ENCODE measurements around the gene LOC101059915.
"Not testable (repeated sequence)": the region's sequence is repeated elsewhere in the genome, so short reads cannot be mapped to it uniquely, and the experiment has no call there.

The LOC101059915 gene

DNA sequence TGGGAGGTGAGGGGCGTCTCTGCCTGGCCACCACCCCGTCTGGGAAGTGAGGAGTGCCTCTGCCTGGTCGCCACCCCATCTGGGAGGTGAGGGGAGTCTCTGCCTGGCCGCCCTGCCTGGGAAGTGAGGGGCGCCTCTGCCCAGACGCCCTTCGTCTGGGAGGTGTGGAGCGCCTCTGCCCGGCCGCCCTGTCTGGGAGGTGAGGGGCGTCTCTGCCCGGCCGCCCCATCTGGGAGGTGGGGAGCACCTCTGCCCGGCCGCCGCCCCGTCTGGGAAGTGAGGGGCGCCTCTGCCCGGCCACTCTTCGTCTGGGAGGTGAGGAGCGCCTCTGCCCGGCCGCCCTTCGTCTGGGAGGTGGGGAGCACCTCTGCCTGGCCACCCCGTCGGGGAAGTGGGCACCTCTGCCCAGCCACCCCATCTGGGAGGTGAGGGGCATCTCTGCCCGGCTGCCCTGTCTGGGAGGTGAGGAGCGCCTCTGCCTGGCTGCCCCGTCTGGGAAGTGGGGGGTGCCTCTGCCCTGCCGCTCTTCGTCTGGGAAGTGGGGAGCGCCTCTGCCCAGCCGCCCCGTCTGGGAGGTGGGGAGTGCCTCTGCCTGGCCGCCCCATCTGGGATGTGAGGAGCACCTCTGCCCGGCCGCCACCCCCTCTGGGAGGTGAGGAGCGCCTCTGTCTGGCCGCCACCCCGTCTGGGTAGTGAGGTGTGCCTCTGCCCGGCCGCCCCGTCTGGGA is 8.9 kb downstream of the LOC101059915 start:
- not testable (repeated sequence) for DNase-seq

DNA sequence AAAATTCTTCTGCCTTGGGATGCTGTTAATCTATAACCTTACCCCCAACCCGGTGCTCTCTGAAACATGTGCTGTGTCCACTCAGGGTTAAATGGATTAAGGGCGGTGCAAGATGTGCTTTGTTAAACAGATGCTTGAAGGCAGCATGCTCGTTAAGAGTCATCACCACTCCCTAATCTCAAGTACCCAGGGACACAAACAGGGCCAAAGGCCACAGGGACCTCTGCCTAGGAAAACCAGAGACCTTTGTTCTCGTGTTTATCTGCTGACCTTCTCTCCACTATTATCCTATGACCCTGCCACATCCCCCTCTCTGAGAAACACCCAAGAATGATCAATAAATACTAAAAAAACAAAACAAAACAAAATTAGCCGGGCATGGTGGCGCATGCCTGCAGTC is 9.8 kb downstream of the LOC101059915 start:
- DNase-seq, result not testable (repeated sequence)

DNA sequence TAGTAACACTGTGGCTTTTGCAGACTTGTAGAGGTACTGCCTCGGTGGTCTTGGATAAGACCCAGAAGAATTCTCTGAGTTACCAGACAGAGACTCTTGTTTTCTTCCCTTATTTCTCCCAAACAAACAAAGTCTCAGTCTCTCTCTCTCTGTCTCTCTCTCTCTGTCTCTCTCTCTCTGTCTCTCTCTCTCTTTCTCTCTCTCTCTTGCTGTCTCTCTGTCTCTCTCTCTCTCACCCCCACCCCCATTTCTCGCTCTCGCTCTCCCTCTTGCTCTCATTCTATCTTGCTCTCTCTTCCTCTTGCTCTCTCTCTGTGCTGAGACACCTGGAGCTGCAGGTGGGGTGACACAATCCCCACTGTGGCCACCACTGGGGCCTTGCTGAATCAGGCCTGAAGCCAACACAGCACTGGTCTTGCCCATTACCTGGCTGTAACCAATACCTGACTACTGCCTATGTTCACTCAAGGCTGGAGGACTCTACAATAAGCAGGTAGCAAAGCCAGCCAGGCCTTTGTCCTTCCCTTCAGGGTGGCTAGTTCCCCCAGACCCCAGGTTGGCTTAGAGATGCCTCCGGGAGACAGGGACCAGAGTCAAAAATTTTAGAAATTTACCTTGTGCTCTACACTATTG is 12.3 kb downstream of the LOC101059915 start:
- no peak for DNase-seq

DNA sequence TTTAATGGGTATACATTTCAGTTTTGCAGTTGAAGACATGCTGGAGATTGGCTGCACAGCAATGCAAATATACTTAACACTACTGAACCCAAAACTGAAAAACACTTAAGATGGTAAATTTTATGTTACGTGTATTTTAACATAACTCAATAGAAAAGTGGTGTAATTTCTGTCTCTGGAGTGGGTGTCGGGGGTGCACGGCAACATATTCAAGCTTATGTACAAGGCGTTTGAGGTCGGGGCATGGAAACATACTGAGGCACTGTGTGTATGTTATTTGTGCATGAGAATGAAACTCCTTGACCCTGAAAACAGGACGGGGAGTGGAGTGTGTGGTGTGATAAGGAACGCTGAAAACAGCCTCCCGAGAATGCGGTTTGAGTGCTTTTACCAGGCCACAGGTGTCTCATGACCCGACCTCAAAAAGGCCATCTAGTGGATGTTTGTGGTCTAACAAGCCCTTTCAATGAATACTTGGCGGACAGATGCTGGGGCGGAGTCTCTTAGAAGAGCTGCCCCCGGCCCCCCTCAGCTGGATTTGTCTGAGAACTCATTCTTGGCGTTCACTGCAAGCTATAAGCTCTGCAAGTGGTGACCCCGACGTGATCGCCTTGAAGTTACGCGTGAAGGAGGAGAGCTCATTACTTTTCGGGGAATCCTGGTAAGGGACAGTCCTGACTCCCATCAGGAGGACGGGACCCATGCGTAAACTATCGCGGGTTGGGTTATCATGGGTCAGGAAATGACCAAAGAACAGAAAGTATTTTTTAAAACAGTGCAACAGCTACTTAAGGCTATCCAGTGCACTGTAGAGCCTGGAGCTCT is 29.5 kb downstream of the LOC101059915 start:
- not testable (repeated sequence) for DNase-seq

DNA sequence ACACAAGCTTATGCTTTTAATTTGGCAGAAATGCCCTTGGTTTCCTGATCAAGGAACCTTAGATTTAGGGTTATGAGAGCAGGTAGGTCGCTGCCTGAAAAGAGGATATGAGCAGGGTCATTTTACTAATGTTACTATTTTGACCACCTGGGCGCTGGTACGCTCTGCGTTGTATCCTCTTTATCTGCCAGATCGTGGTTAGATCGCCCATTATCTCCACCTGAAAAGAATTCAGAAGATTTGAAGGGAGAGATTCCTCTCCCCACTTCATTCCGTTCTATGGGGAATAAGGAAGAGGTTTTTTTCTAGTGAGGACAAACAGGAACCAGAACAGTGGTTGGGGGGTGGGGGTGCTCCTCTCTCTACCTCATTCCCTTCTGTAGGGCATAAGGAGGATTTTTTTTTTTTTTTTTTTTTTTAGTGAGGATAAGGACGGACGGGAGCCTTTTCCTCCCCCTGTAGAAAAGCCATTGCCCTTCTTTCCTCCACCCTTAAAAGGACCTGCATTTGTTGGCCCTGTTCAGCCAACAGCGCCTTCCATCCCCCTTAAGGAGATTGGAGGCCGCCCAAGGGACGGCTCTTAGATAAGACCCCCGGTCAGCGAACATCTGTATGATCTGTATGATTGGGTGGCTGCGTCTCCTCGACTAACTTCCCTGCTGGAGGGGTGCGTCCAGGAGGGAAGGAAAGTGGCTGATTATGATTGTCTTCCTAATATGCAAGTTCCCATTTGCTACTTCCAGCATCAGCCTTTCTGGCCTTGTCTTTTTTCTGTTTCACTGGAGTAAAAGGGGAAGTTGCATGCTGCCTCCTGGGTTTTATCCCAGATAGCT is 30.3 kb downstream of the LOC101059915 start:
- DNase-seq, result not testable (repeated sequence)

DNA sequence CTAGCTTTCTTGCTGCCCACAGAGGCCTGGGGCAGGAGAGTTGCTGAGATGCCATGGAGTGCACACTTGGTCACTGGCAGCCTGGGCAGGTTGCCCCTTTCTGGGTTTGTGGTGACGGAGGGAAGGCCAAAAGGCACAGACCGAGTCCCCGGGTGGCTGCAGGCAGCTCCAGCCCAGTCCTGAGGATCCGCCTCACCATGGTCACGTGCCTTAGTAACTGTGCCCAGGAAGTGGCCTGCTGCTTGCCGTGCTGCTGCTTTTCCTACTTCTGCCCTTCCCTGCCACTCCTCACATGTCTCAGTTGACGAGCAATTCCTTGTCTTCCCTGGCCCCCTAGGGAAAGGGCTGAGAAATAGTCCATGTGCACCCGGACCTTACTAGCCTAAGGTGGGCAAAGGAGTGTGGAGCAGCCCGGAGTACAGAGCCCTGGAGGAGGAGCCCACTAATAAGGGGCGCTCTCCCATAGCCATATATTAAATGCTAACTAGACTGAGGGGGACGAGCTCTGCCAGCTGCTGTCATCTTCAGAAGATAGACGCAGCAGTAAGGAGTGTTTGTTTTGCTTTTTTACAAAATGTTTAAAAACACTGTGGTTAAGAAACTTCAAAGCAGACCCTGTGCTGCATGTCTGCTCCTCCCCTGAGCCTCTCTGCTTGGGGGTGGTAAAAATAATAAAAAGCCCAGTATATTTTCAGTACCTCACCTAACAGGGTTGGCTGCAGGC is 31.1 kb downstream of the LOC101059915 start:
- DNase-seq, result not testable (repeated sequence)

DNA sequence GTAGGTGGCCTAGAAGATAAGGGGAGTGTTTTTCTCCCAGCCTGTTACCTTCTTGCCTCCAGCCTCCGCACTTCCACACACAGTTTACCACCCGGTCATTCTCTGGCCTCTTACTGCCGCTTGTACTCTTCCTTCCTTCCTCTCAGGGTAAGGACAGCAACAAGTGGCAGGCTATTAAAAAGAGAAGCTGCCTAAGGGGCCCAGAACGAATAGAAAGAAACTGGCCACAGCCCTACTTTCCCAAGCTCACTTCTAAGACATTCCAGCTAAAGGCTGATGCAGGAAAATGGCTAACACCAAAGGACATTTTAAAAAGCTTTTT is 31.6 kb downstream of the LOC101059915 start:
- not testable (repeated sequence) for DNase-seq

DNA sequence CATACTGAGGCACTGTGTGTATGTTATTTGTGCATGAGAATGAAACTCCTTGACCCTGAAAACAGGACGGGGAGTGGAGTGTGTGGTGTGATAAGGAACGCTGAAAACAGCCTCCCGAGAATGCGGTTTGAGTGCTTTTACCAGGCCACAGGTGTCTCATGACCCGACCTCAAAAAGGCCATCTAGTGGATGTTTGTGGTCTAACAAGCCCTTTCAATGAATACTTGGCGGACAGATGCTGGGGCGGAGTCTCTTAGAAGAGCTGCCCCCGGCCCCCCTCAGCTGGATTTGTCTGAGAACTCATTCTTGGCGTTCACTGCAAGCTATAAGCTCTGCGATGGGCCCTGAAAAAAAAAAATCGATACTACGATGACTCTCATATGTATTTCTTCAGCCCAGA is 35.5 kb downstream of the LOC101059915 start:
- DNase-seq, result not testable (repeated sequence)

DNA sequence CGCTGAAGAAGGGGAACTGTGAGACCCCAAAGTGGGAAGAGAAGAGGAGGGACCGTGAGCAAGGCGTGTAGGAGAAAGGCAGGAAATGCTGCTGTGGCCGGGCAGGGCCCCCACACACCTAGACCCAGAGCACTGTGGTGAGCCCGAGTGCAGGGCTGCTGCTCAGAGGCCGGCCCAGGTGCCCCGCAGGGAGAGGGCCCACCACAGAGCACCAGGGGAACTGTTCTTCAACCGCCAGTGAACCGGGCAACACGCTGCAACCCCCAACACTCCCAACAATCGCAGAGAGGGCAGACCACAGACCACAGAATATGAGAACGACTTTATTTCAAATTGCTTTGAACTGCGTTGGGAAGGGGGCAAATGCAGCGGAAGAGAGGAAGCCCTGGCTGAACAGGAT is 46.7 kb downstream of the LOC101059915 start:
- not testable (repeated sequence) for DNase-seq

DNA sequence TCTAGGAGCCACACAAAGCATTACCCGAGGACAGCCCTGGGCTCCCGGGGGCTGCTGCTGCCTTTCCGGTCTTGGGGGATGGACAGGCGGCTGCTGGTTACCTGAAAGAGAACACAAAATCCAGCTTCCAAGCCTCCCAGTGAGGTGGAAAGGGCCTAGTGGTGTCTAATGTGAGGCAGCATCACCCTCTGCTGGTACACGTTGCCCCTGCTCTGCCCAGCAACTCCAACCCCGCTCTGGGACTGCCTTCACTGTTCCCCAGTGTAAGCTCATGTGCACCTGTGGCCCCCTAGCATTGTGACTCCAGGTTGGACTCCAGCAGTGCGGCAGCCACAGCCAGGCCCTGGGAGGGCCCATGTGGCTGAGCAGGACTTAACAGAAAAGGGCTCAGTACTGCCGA is 48.2 kb downstream of the LOC101059915 start:
- DNase-seq, result not testable (repeated sequence)

DNA sequence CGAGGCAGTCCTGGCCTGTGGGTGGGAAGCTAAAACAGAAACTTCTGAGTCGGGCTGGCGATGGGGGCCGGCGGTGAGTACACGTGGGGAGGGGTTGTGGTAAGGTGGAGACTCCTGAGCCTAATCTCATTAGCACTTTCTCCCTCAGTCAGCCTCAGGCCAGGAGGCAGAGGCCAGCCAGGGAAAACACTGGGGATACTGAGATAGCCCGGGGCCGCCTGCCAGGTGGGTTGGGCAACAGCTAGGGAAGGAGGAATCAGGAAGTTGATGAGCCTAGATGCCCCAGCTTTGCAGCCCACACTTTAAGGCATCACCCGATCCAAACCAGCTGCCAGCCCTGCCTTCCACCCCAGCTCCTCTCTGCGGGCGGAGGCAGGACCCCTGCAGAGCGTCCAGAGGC is 49.0 kb downstream of the LOC101059915 start:
- DNase-seq, result not testable (repeated sequence)

DNA sequence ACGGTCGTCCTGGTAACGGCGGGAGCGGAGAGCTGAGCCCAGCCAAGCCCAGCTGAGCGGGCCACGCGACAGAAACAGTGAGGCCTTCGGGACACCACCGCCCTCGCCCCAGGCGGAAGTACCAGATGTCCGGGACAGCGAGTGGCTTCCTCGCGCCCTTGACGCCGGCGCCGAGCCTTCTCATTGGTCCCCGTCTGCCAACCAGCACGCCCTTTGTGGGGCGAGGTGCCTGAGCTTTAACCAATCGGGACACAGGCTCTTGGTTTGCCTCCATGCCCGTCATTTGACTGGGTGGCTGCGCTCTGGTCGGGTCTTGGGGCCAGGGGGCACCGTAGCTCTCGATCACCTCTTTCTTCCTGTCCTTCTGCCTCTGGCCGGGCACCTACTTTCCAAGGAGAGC is 50.8 kb downstream of the LOC101059915 start, which contains the start of gene CXorf49:
CXorf49 (minus strand) TSS at position 101 of the 400 bp plus-strand sequence. CDS start 134 bp downstream, outside the sequence.
- not testable (repeated sequence) for DNase-seq

DNA sequence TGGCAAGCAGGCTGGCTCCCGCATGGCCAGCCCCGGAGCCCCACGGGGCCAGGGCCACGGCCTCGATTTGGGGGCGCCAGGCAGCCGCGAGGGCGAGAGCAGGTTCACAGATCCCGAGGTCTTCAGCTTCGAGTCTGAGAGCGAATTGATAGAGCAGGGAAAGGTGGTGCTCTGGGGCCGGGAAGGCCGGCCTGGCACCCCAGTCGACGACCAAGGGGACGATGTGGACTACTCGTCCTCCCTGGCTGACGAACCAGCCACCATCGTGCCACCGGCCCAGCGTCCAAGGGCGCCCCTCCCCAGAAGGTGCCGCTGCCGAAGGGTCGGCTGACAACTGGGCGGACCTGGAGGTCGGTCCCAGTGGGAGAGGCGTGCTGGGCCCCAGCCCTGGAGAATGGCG is 51.8 kb downstream of the LOC101059915 start:
- DNase-seq, result not testable (repeated sequence)

DNA sequence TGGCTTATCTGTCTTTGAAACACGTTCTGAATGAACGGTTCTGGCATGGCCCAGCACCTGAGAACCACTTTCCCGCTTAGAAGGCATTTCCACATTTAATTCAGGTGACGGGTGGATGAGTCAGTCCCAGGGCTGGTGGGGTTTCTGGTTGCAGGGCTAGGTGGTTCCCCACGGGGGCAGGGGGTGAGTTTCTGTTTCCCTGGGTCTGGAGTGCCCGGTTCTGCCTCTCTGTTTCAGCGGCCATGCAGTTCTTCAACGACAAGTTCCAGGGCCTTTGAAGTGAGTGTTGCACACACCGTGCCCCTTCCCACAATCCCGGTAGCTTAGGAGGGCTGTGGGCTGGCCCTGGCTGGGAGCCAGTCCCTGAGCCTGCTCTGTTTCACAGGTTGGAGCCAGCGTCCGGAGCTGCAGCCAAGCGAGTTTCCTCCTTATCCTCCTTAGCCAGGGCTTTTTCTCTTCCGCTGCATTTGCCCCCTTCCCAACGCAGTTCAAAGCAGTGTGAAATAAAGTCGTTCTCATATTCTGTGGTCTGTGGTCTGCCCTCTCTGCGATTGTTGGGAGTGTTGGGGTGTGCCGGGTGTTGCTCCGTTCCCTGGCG is 53.0 kb downstream of the LOC101059915 start:
- not testable (repeated sequence) for DNase-seq

Measured in inflammatory macrophage treated with lipopolysaccharide for 4 hours (primary cell).